HepG2 (cell line): ENCODE data around the gene HLA-DOA. TPM values are rescaled to one million over a fixed set of nuclear protein-coding genes. Genes with fewer than 3 reads are reported as not detected.
A peak's percentile ranks its signal among the peaks of the same experiment; 100 is the strongest.

Experiments
- ATAC-seq: fragments of 200-7000 bp; cut with Tn5 transposase; 3 replicates; pipeline ENCODE4 v1.9.1; 2020; ENCODE audit warnings: mild to moderate bottlenecking, moderate library complexity
- BruUV-seq: library from RNA; stranded (reverse); fragments of 400-500 nt; replicated peaks from 2 replicates; lab custom pipeline; 2021; lab: Mats Ljungman, UMichigan
- CTCF ChIA-PET: fragments of 300-600 bp; formaldehyde crosslinking; extraction: SDS; loops from one replicate; lab custom pipeline; 2021; ENCODE audit warnings: low total read pairs, inconsistent platforms, low intra/inter-chr PET ratio; lab: Yijun Ruan, JAX
- POLR2A ChIA-PET: fragments of 350-600 bp; sonication (Branson Sonifier 250); formaldehyde crosslinking; loops from one replicate; lab custom pipeline; 2020; ENCODE audit warnings: antibody characterized with exemption, inconsistent platforms; lab: Yijun Ruan, JAX
- DNase-seq: peaks from one replicate; pipeline ENCODE4 v3.0.0-alpha.2; 2015; ENCODE audit warnings: low spot score
- FAIRE-seq: peaks from 3 replicates; lab custom pipeline; 2011; peaks lifted over from hg19 to GRCh38; lab: Jason Lieb, UNC
- H2AFZ ChIP-seq: one replicate; pipeline ENCODE4 v1.6.1; 2011; ENCODE audit warnings: low read length, inconsistent platforms
- H3K27ac ChIP-seq: fragments of 300-600 bp; 3 replicates; pipeline ENCODE4 v1.8.0; 2011; ENCODE audit warnings: mixed run types, mild to moderate bottlenecking, mixed read lengths, low read length, inconsistent platforms; ENCODE audit not compliant: insufficient read depth; ENCODE audit errors: extremely low read length
- H3K27me3 ChIP-seq, 2 experiments: fragments of 200-600 bp in 1 of 2; 2 replicates in 1 of 2; 3 replicates in 1 of 2; pipeline versions ENCODE4 v1.6.0 to v1.8.0; 2011; ENCODE audit warnings: low read length in 2 of 2, mild to moderate bottlenecking in 2 of 2, moderate library complexity in 2 of 2, inconsistent platforms in 1 of 2; ENCODE audit not compliant: insufficient read depth in 2 of 2, control insufficient read depth in 1 of 2
- H3K36me3 ChIP-seq, 2 experiments: fragments of 200-600 bp in 1 of 2; replicated peaks in 1 of 2; 2 replicates in 1 of 2; 3 replicates in 1 of 2; pipeline versions ENCODE4 v1.5.1 to v1.8.0; 2011; ENCODE audit warnings: low read length in 2 of 2, inconsistent platforms in 1 of 2; ENCODE audit not compliant: insufficient read depth in 2 of 2, control insufficient read depth in 1 of 2
- H3K4me1 ChIP-seq: 2 replicates; pipeline ENCODE4 v1.5.1; 2012; ENCODE audit warnings: low read length, inconsistent platforms; ENCODE audit not compliant: insufficient read depth
- H3K4me2 ChIP-seq: 2 replicates; pipeline ENCODE4 v1.6.0; 2011; ENCODE audit warnings: low read depth, low read length, inconsistent platforms
- H3K4me3 ChIP-seq, 3 experiments: fragments of 200-600 bp in 1 of 3; sonication (generic), shearing (Covaris generic) in 1 of 3; replicated peaks in 1 of 3; 2 replicates each; pipeline ENCODE4 v1.5.1; 2011 to 2016; ENCODE audit warnings: low read length in 3 of 3, inconsistent platforms in 2 of 3, low read depth in 2 of 3, mild to moderate bottlenecking in 2 of 3, control low read depth in 1 of 3, mixed read lengths in 1 of 3; ENCODE audit not compliant: insufficient read depth in 1 of 3
- H3K79me2 ChIP-seq: one replicate; pipeline ENCODE4 v1.6.1; 2011; ENCODE audit warnings: low read length, inconsistent platforms; ENCODE audit not compliant: insufficient read depth
- H3K9ac ChIP-seq: 2 replicates; pipeline ENCODE4 v1.6.0; 2011; ENCODE audit warnings: mild to moderate bottlenecking, low read depth, low read length, inconsistent platforms; ENCODE audit not compliant: insufficient read depth
- H3K9me3 ChIP-seq: 2 replicates; pipeline ENCODE4 v1.5.1; 2012; ENCODE audit warnings: mild to moderate bottlenecking, low read length
- H4K20me1 ChIP-seq: 2 replicates; pipeline ENCODE4 v1.6.0; 2011; ENCODE audit warnings: inconsistent platforms, mild to moderate bottlenecking, low read length, moderate library complexity; ENCODE audit not compliant: insufficient read depth
- ATM ChIP-seq: fragments of 450-650 bp; IDR thresholded peaks from 2 replicates; pipeline ENCODE4 v1.7.1; 2017; ENCODE audit warnings: mild to moderate bottlenecking, borderline replicate concordance
- ELF1 ChIP-seq: sonication (generic); formaldehyde crosslinking; IDR thresholded peaks from 2 replicates; pipeline ENCODE4 v1.4.0; 2020; ENCODE audit warnings: missing genetic modification reagents
- HNRNPUL1 ChIP-seq: fragments of 200-400 bp; formaldehyde crosslinking; IDR thresholded peaks from 2 replicates; pipeline ENCODE4 v1.6.1; 2017; ENCODE audit warnings: low read depth, mild to moderate bottlenecking, low read length, moderate library complexity
- TGIF2 ChIP-seq: IDR thresholded peaks from 2 replicates; pipeline ENCODE4 v1.6.1; 2016; ENCODE audit warnings: control low read depth, missing compliant biosample characterization
- WGBS: methylation state at CpG from one replicate; pipeline ENCODE4 v1.1.6; 2017; ENCODE audit warnings: low lambda C conversion rate; 5-methylcytosine and 5-hydroxymethylcytosine counted together
- in situ Hi-C: cut with HindIII; loops from 2 replicates; pipeline ENCODE4 v1.10.0; 2017; ENCODE audit warnings: low pct_unique_long_range_greater_than_20kb; ENCODE audit not compliant: extremely low pct_ligation_motif_present
- intact Hi-C: fragments of 100-400 bp; cut with micrococcal nuclease; formaldehyde crosslinking; loops from one replicate; pipeline ENCODE4 v1.10.0; 2022; ENCODE audit not compliant: unreplicated experiment
- polyA plus RNA-seq, 8 experiments: library from polyadenylated mRNA; depleted of rRNA in 3 of 8; stranded (reverse) in 7 of 8; unstranded in 1 of 8; fragments of >200 nt; fragmentation: Illumina TruSeq in 4 of 8; extraction: Trizol in 4 of 8; gene quantifications; 2 replicates each; pipeline versions ENCODE4 v1.2.1 to v1.2.3, GENCODE V29; 2011 to 2016; ENCODE audit warnings: low read depth in 4 of 8, missing spikeins in 1 of 8, mixed read lengths in 1 of 8; ENCODE audit not compliant: insufficient read depth in 1 of 8
- total RNA-seq, 5 experiments: library from RNA; depleted of rRNA; stranded (reverse); fragments of >200 nt; fragmentation: Illumina TruSeq; extraction: Trizol; gene quantifications; 2 replicates each; pipeline ENCODE4 v1.2.3, GENCODE V29; 2016; ENCODE audit warnings: low read depth in 1 of 5
- TF ChIP-seq, protein P1 (sequence below): sonication (generic); formaldehyde crosslinking; IDR thresholded peaks from 2 replicates; pipeline ENCODE4 v1.4.0; 2020; ENCODE audit warnings: missing genetic modification reagents
- TF ChIP-seq, protein P2 (sequence below), 2 experiments: sonication (generic) in 1 of 2; formaldehyde crosslinking in 1 of 2; IDR thresholded peaks; 2 replicates each; pipeline versions ENCODE4 v1.6.1 to v1.9.0; 2014 to 2022; ENCODE audit warnings: antibody characterized with exemption in 1 of 2, borderline replicate concordance in 1 of 2, inconsistent platforms in 1 of 2, low read depth in 1 of 2, missing genetic modification reagents in 1 of 2
- TF ChIP-seq, protein P3 (sequence below): sonication (generic); formaldehyde crosslinking; IDR thresholded peaks from 2 replicates; pipeline ENCODE4 v1.5.0; 2020; ENCODE audit warnings: mild to moderate bottlenecking, missing genetic modification reagents, moderate library complexity
- TF ChIP-seq, protein P4 (sequence below): sonication (generic); formaldehyde crosslinking; IDR thresholded peaks from 2 replicates; pipeline ENCODE4 v1.5.0; 2020; ENCODE audit warnings: missing genetic modification reagents

The HLA-DOA gene
- total and polyA plus RNA-seq, 2 of the 13 experiments (the other 11 are each of a cell fraction or from before 2014, with no cell fraction given) = 0.03 to 0.09 TPM

DNA sequence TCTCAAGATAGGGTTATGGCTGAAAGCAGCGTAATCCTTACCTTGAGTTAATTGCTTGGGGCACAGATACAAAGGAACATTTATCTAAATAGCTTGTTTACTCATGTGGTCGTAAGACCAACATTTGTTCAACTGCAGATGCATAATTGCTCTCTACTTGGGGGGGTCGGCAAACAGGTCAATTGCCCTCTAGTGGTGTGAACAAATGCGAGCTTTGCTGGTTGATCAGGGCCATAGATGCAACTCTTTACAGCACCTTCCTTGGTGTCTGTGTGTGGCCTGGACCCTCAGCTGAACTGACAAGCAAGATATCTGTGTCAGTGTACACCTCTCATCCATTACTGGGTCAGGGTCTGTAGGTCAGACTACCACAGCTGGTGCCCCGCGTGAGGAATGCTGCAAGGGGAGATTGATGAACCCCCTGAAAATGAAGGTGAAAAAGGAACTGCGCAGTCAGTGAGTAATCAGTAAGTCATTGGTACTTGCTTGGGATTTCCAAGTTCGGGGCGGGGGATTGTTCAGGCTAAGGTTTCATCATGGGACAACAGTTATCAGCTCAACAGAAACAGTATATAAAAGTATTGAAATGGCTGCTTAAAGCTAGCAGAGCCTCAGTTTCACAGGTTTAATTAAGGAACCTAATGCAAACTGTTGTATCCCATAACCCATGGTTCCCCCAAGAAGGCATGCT, 40.1 kb upstream of the HLA-DOA start:
- no TSS peak for BruUV-seq
- FAIRE-seq (no peak), ATAC-seq (no peak), DNase-seq (no peak)
- Histone ChIP-seq H3K4me3 (no peak overlapping the region), H3K4me2 (no peak overlapping the region), H3K36me3 (no peaks in the 10 kb centered on the region), H2AFZ (no peak overlapping the region), H3K79me2 (no peaks in the 10 kb centered on the region), H3K27ac (no peak overlapping the region)
- intact Hi-C loops = no loop called here
- WGBS = 44% methylated on average over 9 of the region's 9 CpGs
- TF ChIP-seq, protein P1, sequence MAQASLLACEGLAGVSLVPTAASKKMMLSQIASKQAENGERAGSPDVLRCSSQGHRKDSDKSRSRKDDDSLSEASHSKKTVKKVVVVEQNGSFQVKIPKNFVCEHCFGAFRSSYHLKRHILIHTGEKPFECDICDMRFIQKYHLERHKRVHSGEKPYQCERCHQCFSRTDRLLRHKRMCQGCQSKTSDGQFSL (CRISPR knock-in tag) = peak; percentile 90
- TF ChIP-seq ATM = no peak
- TF ChIP-seq HNRNPUL1 = no peak
- TF ChIP-seq, all 625 proteins: peak for 1
- ChIA-PET POLR2A (no interaction called here), CTCF (no interaction called here)
- Histone ChIP-seq H3K27me3 (peaks cover 0 to 22% of the 10 kb centered on the region in 2 experiments; a peak in 2 of 5 replicates), H4K20me1 (no peaks in the 10 kb centered on the region), H3K9me3 (no peaks in the 10 kb centered on the region), H3K4me1 (peaks cover 11% of the 10 kb centered on the region; the same call in 1 of the 2 replicates), H3K9ac (no peak overlapping the region)
- in situ Hi-C loops = no loop called here

DNA sequence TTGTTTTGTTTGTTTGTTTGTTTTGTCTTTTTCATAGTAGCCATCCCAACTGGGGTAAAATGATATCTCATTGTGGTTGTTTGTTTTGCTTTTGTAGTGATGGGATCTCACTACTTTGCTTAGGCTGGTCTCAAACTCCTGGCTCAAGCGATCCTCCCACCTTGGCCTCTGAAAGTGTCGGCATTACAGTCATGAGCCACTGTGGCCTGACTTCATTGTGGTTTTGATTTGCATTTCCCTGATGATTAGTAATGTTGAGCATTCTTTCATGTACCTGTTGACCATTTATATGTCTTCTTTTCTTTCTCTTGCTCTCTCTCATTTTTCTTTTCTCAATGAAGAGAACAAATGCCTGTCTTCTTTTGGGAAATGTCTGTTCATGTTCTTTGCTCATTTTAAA, 30.8 kb upstream of the HLA-DOA start:
- Histone ChIP-seq H3K27ac (no peak overlapping the region), H3K4me1 (no peaks in the 10 kb centered on the region), H3K36me3 (no peaks in the 10 kb centered on the region), H3K27me3 (no peaks in the 10 kb centered on the region), H3K9me3 (no peaks in the 10 kb centered on the region), H3K4me3 (no peak overlapping the region), H3K4me2 (no peak overlapping the region), H3K79me2 (no peaks in the 10 kb centered on the region), H4K20me1 (no peaks in the 10 kb centered on the region), H3K9ac (no peak overlapping the region), H2AFZ (no peak overlapping the region)
- intact Hi-C loops = no loop called here
- ATAC-seq (no peak), FAIRE-seq (no peak), DNase-seq (no peak)
- no TSS peak for BruUV-seq
- in situ Hi-C loops = no loop called here
- CTCF ChIA-PET = no interaction called here
- 42% methylated on average over 2 of the region's 2 CpGs for WGBS
- POLR2A ChIA-PET = no interaction called here
- TF ChIP-seq ELF1 (CRISPR knock-in tag) = no peak
- TF ChIP-seq, protein P2, sequence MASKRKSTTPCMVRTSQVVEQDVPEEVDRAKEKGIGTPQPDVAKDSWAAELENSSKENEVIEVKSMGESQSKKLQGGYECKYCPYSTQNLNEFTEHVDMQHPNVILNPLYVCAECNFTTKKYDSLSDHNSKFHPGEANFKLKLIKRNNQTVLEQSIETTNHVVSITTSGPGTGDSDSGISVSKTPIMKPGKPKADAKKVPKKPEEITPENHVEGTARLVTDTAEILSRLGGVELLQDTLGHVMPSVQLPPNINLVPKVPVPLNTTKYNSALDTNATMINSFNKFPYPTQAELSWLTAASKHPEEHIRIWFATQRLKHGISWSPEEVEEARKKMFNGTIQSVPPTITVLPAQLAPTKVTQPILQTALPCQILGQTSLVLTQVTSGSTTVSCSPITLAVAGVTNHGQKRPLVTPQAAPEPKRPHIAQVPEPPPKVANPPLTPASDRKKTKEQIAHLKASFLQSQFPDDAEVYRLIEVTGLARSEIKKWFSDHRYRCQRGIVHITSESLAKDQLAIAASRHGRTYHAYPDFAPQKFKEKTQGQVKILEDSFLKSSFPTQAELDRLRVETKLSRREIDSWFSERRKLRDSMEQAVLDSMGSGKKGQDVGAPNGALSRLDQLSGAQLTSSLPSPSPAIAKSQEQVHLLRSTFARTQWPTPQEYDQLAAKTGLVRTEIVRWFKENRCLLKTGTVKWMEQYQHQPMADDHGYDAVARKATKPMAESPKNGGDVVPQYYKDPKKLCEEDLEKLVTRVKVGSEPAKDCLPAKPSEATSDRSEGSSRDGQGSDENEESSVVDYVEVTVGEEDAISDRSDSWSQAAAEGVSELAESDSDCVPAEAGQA (IDR thresholded peaks at IDR 0.05; ENCODE audit: low read depth) = no peak
- TF ChIP-seq, protein P2 (CRISPR knock-in tag; IDR thresholded peaks at IDR 0.05; ENCODE audit: borderline replicate concordance) = no peak
- TF ChIP-seq, protein P3, sequence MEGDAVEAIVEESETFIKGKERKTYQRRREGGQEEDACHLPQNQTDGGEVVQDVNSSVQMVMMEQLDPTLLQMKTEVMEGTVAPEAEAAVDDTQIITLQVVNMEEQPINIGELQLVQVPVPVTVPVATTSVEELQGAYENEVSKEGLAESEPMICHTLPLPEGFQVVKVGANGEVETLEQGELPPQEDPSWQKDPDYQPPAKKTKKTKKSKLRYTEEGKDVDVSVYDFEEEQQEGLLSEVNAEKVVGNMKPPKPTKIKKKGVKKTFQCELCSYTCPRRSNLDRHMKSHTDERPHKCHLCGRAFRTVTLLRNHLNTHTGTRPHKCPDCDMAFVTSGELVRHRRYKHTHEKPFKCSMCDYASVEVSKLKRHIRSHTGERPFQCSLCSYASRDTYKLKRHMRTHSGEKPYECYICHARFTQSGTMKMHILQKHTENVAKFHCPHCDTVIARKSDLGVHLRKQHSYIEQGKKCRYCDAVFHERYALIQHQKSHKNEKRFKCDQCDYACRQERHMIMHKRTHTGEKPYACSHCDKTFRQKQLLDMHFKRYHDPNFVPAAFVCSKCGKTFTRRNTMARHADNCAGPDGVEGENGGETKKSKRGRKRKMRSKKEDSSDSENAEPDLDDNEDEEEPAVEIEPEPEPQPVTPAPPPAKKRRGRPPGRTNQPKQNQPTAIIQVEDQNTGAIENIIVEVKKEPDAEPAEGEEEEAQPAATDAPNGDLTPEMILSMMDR (CRISPR knock-in tag) = no peak
- TF ChIP-seq TGIF2 = no peak
- TF ChIP-seq, protein P4, sequence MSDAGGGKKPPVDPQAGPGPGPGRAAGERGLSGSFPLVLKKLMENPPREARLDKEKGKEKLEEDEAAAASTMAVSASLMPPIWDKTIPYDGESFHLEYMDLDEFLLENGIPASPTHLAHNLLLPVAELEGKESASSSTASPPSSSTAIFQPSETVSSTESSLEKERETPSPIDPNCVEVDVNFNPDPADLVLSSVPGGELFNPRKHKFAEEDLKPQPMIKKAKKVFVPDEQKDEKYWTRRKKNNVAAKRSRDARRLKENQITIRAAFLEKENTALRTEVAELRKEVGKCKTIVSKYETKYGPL (CRISPR knock-in tag) = no peak
